Caco-2 (cell line): ENCODE measurements around the gene TMEM109. TPM values are rescaled to one million over a fixed set of nuclear protein-coding genes. Genes with fewer than 3 reads are reported as not detected.

Source experiments
- BruUV-seq: library from RNA; stranded (reverse); fragments of 400-500 nt; replicated peaks from 2 replicates; lab custom pipeline; 2021; lab: Mats Ljungman, UMichigan
- CTCF ChIA-PET: fragments of 300-600 bp; sonication (Branson Sonifier 250); formaldehyde crosslinking; loops from one replicate; lab custom pipeline; 2022; ENCODE audit warnings: antibody characterized with exemption; lab: Charles Lee
- POLR2A ChIA-PET: fragments of 300-600 bp; sonication (Branson Sonifier 250); formaldehyde crosslinking; loops from one replicate; lab custom pipeline; 2022; ENCODE audit warnings: antibody characterized with exemption; lab: Charles Lee
- DNase-seq, 2 experiments: peaks; one replicate each; pipeline versions ENCODE4 v3.0.0 to v3.0.0-alpha.2; 2020 to 2022
- H3K27me3 ChIP-seq: replicated peaks from 2 replicates; pipeline ENCODE4 v1.6.0; 2011; ENCODE audit warnings: low read length; ENCODE audit not compliant: control insufficient read depth, insufficient read depth
- H3K36me3 ChIP-seq: 2 replicates; pipeline ENCODE4 v1.5.1; 2011; ENCODE audit warnings: low read length; ENCODE audit not compliant: control insufficient read depth, insufficient read depth
- H3K4me1 ChIP-seq: fragments of 250-450 bp; sonication (Bioruptor Pico); 2 replicates; pipeline ENCODE4 v1.5.1; 2020; ENCODE audit warnings: mild to moderate bottlenecking
- H3K4me3 ChIP-seq: 2 replicates; pipeline ENCODE4 v1.5.1; 2011; ENCODE audit warnings: low read depth, mild to moderate bottlenecking, control low read depth, low read length
- H3K9me3 ChIP-seq: fragments of 250-450 bp; sonication (Bioruptor Pico); 2 replicates; pipeline ENCODE4 v1.5.1; 2020; ENCODE audit warnings: mild to moderate bottlenecking, moderate library complexity
- H3K27ac Mint-ChIP-seq: one replicate; pipeline ENCODE4 v1.8.0; 2022; ENCODE audit warnings: mixed read lengths; ENCODE audit not compliant: unreplicated experiment
- H3K27me3 Mint-ChIP-seq: one replicate; pipeline ENCODE4 v1.8.0; 2022; ENCODE audit warnings: mixed read lengths; ENCODE audit not compliant: insufficient read depth, unreplicated experiment
- H3K36me3 Mint-ChIP-seq: one replicate; pipeline ENCODE4 v1.8.0; 2022; ENCODE audit warnings: mild to moderate bottlenecking, mixed read lengths; ENCODE audit not compliant: insufficient read depth, unreplicated experiment
- H3K4me1 Mint-ChIP-seq: one replicate; pipeline ENCODE4 v1.8.0; 2022; ENCODE audit warnings: low read depth, mixed read lengths; ENCODE audit not compliant: unreplicated experiment
- H3K4me3 Mint-ChIP-seq: one replicate; pipeline ENCODE4 v1.8.0; 2022; ENCODE audit warnings: mild to moderate bottlenecking, moderate library complexity, mixed read lengths; ENCODE audit not compliant: unreplicated experiment
- H3K9me3 Mint-ChIP-seq: one replicate; pipeline ENCODE4 v1.8.0; 2022; ENCODE audit warnings: mixed read lengths; ENCODE audit not compliant: unreplicated experiment
- intact Hi-C: fragments of 100-400 bp; cut with micrococcal nuclease; formaldehyde crosslinking; loops from one replicate; pipeline ENCODE4 v1.10.0; 2022; ENCODE audit not compliant: unreplicated experiment
- total RNA-seq: library from RNA; stranded (reverse); gene quantifications from 2 replicates; pipeline ENCODE4 v1.2.3, GENCODE V29; 2022
- TF ChIP-seq, protein P1 (sequence below), 2 experiments: fragments of 200-600 bp in 1 of 2; IDR thresholded peaks; 1 replicate in 1 of 2; 2 replicates in 1 of 2; pipeline versions ENCODE4 v1.5.1 to v1.8.0; 2011 to 2022; ENCODE audit warnings: antibody characterized with exemption in 1 of 2, control low read depth in 1 of 2, inconsistent platforms in 1 of 2, low read depth in 1 of 2, low read length in 1 of 2, mild to moderate bottlenecking in 1 of 2, moderate library complexity in 1 of 2; ENCODE audit not compliant: insufficient read depth in 1 of 2, severe bottlenecking in 1 of 2, unreplicated experiment in 1 of 2

Gene TMEM109
- total RNA-seq, 1 experiment from 2014 or later: 91.9 TPM

DNA sequence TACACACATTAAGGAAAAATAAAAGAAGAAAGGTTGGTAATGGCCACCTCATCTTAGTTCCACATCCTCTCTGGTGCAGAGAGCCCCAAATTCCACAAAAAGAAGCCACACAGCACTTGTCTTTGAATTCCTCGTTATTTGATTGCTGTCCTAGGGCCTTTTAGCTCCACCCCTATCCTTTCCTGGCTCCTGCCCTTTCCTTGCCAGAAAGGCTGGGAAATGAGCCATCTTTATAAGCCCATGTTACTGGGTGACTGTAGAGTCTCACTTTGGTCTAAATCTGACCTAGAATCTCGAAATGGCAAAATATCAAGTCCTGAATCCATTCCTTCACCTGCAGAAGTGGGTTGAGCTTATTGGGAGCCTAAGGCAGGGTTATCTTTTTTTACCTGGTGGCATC lies 6.0 kb downstream of the TMEM109 start:
- intact Hi-C loops: loop anchor here (5.0 kb wide), 1 partner anchor 207 kb away; no protein-coding TSS in a partner anchor
- no peak for DNase-seq
- no peaks in the 10 kb centered on the region for H3K27me3 Mint-ChIP-seq
- H3K9me3 Mint-ChIP-seq: no peaks in the 10 kb centered on the region
- Histone ChIP-seq H3K9me3 (no peaks in the 10 kb centered on the region), H3K27me3 (no peaks in the 10 kb centered on the region), H3K4me1 (peaks cover 25% of the 10 kb centered on the region), H3K36me3 (no peaks in the 10 kb centered on the region), H3K4me3 (no peak overlapping the region)
- no TSS peak for BruUV-seq
- TF ChIP-seq, protein P1, sequence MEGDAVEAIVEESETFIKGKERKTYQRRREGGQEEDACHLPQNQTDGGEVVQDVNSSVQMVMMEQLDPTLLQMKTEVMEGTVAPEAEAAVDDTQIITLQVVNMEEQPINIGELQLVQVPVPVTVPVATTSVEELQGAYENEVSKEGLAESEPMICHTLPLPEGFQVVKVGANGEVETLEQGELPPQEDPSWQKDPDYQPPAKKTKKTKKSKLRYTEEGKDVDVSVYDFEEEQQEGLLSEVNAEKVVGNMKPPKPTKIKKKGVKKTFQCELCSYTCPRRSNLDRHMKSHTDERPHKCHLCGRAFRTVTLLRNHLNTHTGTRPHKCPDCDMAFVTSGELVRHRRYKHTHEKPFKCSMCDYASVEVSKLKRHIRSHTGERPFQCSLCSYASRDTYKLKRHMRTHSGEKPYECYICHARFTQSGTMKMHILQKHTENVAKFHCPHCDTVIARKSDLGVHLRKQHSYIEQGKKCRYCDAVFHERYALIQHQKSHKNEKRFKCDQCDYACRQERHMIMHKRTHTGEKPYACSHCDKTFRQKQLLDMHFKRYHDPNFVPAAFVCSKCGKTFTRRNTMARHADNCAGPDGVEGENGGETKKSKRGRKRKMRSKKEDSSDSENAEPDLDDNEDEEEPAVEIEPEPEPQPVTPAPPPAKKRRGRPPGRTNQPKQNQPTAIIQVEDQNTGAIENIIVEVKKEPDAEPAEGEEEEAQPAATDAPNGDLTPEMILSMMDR (IDR thresholded peaks at IDR 0.05; ENCODE audit: insufficient read depth in 1 of 2, low read depth in 1 of 2, low read length in 1 of 2, severe bottlenecking in 1 of 2, unreplicated experiment in 1 of 2): no peak
- ChIA-PET POLR2A (no interaction called here), CTCF (no interaction called here)
- H3K4me3 Mint-ChIP-seq: no peak overlapping the region
- peaks cover 23% of the 10 kb centered on the region for H3K36me3 Mint-ChIP-seq
- H3K4me1 Mint-ChIP-seq: peaks cover 7% of the 10 kb centered on the region
- H3K27ac Mint-ChIP-seq: no peak overlapping the region

DNA sequence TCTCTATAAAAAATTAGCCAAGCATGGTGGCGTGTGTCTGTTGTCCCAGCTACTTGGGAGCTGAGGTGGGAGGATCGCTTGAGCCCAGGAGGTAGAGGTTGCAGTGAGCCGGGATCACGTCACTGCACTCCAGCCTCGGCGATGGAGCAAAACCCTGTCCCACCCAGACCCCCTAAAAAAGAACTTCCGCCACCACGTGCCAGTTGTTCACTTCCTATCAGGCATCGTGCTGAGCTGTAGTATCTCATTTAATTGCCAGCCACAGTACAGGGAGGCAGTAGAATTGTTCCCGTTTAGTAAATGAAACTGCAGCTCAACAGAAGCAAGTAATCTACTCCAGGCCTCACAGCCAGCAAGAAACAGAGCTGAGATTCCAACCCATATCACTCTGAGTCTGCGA lies 7.3 kb downstream of the TMEM109 start:
- Mint-ChIP-seq H3K36me3 (peaks cover 29% of the 10 kb centered on the region), H3K4me3 (no peak overlapping the region), H3K9me3 (no peaks in the 10 kb centered on the region), H3K27ac (no peak overlapping the region), H3K27me3 (no peaks in the 10 kb centered on the region), H3K4me1 (peaks cover 13% of the 10 kb centered on the region)
- H3K4me3 ChIP-seq: no peak overlapping the region
- TF ChIP-seq, protein P1 (IDR thresholded peaks at IDR 0.05; ENCODE audit: insufficient read depth in 1 of 2, low read depth in 1 of 2, low read length in 1 of 2, severe bottlenecking in 1 of 2, unreplicated experiment in 1 of 2): no peak
- H3K27me3 ChIP-seq: no peaks in the 10 kb centered on the region
- peak in 1 of 2 experiments; percentile 18 for DNase-seq
- CTCF ChIA-PET: no interaction called here
- no TSS peak for BruUV-seq
- H3K9me3 ChIP-seq: no peaks in the 10 kb centered on the region
- peaks cover 28% of the 10 kb centered on the region for H3K4me1 ChIP-seq
- POLR2A ChIA-PET: no interaction called here
- H3K36me3 ChIP-seq: no peaks in the 10 kb centered on the region
- intact Hi-C loops: no loop called here

DNA sequence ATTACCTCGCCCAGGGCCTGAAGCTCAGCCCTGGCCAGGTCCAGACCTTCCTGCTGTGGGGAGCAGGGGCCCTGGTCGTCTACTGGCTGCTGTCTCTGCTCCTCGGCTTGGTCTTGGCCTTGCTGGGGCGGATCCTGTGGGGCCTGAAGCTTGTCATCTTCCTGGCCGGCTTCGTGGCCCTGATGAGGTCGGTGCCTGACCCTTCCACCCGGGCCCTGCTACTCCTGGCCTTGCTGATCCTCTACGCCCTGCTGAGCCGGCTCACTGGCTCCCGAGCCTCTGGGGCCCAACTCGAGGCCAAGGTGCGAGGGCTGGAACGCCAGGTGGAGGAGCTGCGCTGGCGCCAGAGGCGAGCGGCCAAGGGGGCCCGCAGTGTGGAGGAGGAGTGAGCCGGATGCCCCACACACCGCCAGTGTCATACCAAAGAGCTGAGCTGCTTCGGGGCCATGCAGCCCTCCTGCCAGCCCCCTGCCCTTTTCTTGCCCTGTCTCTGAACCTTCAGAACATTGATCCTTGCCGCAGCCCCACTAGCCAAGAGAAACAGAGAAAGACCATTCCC lies 7.9 kb downstream of the TMEM109 start:
- Mint-ChIP-seq H3K4me3 (no peak overlapping the region), H3K36me3 (peaks cover 29% of the 10 kb centered on the region), H3K4me1 (peaks cover 13% of the 10 kb centered on the region), H3K27me3 (no peaks in the 10 kb centered on the region), H3K27ac (no peak overlapping the region), H3K9me3 (no peaks in the 10 kb centered on the region)
- TF ChIP-seq, protein P1 (IDR thresholded peaks at IDR 0.05; ENCODE audit: insufficient read depth in 1 of 2, low read depth in 1 of 2, low read length in 1 of 2, severe bottlenecking in 1 of 2, unreplicated experiment in 1 of 2): no peak
- intact Hi-C loops: no loop called here
- H3K4me3 ChIP-seq: no peak overlapping the region
- CTCF ChIA-PET: interaction anchor here (0.5 kb wide), 2 partner anchors 135 to 1097 kb away, joined by 3 to 4 read pairs; no protein-coding TSS in a partner anchor
- H3K27me3 ChIP-seq: no peaks in the 10 kb centered on the region
- H3K36me3 ChIP-seq: no peaks in the 10 kb centered on the region
- no peak for DNase-seq
- no peaks in the 10 kb centered on the region for H3K9me3 ChIP-seq
- POLR2A ChIA-PET: no interaction called here
- no TSS peak for BruUV-seq
- peaks cover 28% of the 10 kb centered on the region for H3K4me1 ChIP-seq
